GM12891 (cell line): ENCODE data around the gene SYDE2. TPM values are rescaled to one million over a fixed set of nuclear protein-coding genes. Genes with fewer than 3 reads are reported as not detected.
"Not testable (repeated sequence)": the region's sequence is repeated elsewhere in the genome, so short reads cannot be mapped to it uniquely, and the experiment has no call there.

Source experiments
- DNase-seq: peaks from one replicate; pipeline ENCODE4 v3.0.0; 2011; ENCODE audit warnings: low spot score; ENCODE audit not compliant: insufficient read length
- FAIRE-seq: peaks from 2 replicates; lab custom pipeline; 2011; peaks lifted over from hg19 to GRCh38; lab: Jason Lieb, UNC
- PAX5 ChIP-seq: IDR thresholded peaks from 2 replicates; pipeline ENCODE4 v1.6.1; 2011; ENCODE audit warnings: low read length, moderate library complexity, mild to moderate bottlenecking; ENCODE audit not compliant: insufficient read depth, severe bottlenecking
- POLR2A ChIP-seq: IDR thresholded peaks from 2 replicates; pipeline ENCODE4 v1.6.1; 2011; ENCODE audit warnings: low read depth, low read length, control low read depth
- POLR2AphosphoS5 ChIP-seq: IDR thresholded peaks from 2 replicates; pipeline ENCODE4 v1.6.1; 2011; ENCODE audit warnings: low read depth, low read length, control low read depth
- POU2F2 ChIP-seq: IDR thresholded peaks from 2 replicates; pipeline ENCODE4 v1.6.1; 2011; ENCODE audit warnings: low read depth, mild to moderate bottlenecking, control low read depth, low read length, moderate library complexity
- SPI1 ChIP-seq: IDR thresholded peaks from 2 replicates; pipeline ENCODE4 v1.6.1; 2011; ENCODE audit warnings: low read depth, low read length, control low read depth
- TAF1 ChIP-seq: IDR thresholded peaks from 2 replicates; pipeline ENCODE4 v1.6.1; 2011; ENCODE audit warnings: low read depth, low read length, control low read depth
- polyA plus RNA-seq: library from polyadenylated mRNA; unstranded; fragments of >200 nt; gene quantifications from one replicate; pipeline ENCODE4 v1.2.1, GENCODE V29; 2012; ENCODE audit warnings: low read depth, missing spikeins, inconsistent platforms; ENCODE audit not compliant: missing spikeins

SYDE2 gene
- polyA plus RNA-seq, result 0.37 TPM

DNA sequence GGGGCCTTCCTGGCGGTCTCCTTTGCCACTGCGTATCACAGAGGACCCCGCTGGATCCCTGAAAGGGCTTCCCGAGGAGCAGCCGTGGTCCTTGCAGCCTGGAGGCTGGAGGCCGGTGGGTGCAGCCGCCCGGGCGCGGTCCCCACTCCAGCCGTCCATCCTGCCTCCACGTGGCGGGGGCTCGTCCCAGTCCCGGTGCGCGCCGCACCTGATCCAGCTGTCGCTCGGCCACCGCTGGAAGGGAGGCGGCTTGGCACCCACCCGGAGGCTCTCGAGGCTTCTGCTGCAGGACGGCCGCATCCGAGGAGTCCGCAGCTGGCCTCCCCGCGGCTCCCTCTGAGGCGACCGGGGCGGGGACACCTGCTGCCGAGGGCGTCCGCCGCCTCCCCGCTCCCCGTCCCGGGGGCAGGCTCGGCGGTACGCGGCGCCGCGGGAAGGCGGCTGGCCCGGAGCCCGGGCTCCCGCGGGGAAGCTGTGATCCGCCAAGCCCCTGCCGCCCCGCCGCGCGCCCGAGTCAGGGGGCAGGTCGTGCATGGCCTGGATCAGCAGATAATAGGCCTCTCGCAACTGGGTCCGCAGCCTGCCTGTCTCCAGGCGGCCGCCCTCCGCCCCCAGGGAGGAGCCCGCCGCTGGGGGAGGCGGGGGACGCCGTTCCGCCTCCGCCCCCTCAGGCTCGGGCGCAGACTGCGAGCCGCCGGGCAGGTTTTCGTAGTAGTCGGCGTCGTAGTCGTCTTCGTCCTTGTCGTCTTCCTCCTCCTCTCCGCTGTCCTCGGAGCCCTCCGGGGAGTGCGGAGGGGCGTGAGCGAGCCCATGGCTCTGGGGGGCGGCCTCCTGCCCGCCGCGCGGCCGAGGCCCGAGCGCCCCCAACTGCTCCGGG is at the start of gene SYDE2:
Gene SYDE2, minus strand, starts transcription at position 554 of the 877 bp plus-strand sequence. Its CDS starts 20 bp downstream, at position 534.
- FAIRE-seq (peak; percentile 86), DNase-seq (peak; percentile 78)
- TF ChIP-seq POLR2A, result 0 out of 2 replicates have a peak, but pooled peaks have one; percentile 24
- peak; percentile 14 for TF ChIP-seq PAX5
- no peak for TF ChIP-seq SPI1
- TF ChIP-seq TAF1, result 0 out of 2 replicates have a peak, but pooled peaks have one; percentile 28
- TF ChIP-seq POLR2AphosphoS5, result peak; percentile 33; the same call in 1 of the 2 replicates

DNA sequence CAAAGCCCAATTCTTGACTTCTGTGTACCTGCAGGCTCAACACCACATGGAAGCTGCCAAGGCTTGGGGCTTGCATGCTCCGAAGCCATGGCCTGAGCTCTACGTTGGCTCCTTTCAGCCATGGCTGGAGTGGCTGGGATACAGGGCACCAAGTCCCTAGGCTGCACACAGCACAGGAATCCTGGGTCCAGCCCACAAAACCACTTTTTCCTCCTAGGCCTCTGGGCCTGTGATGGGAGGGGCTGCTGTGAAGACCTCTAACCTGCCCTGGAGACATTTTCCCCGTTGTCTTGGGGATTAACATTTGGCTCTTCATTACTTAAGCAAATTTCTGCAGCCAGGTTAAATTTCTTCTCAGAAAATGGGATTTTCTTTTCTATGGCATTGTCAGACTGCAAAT is 48.2 kb upstream of the SYDE2 start:
- DNase-seq, FAIRE-seq: not testable (repeated sequence)

- no peak for TF ChIP-seq TAF1
- TF ChIP-seq SPI1, result no peak
- no peak for TF ChIP-seq PAX5
- TF ChIP-seq POU2F2, result no peak
- no peak for TF ChIP-seq POLR2A
- TF ChIP-seq POLR2AphosphoS5, result no peak
- FAIRE-seq (no peak), DNase-seq (no peak)
Observed at GRCh38 chr1:85245891-85246290, 45.1 kb upstream of the SYDE2 start.

DNA sequence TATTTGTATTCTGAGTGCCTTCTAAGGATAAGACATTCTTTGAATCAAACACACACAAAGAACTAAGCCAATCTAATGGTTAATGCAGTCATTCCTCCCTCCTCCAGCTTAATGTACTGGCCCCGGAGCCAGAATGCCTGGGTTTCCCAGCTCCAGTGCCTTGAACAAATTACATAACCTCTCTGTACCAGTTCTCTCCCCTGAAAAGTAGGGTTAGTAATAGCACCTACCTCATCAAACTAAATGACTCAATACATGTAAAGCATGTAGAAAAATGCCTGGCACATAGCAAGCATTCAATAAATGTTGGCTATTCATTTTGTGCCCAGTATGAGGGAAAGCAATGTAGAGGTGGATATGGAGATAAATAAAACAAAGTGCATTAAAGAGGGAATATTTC is 44.6 kb upstream of the SYDE2 start:
- TF ChIP-seq POLR2AphosphoS5 (no peak), TAF1 (no peak), POU2F2 (no peak), SPI1 (no peak), POLR2A (no peak), PAX5 (no peak)
- no peak for DNase-seq
- no peak for FAIRE-seq

DNA sequence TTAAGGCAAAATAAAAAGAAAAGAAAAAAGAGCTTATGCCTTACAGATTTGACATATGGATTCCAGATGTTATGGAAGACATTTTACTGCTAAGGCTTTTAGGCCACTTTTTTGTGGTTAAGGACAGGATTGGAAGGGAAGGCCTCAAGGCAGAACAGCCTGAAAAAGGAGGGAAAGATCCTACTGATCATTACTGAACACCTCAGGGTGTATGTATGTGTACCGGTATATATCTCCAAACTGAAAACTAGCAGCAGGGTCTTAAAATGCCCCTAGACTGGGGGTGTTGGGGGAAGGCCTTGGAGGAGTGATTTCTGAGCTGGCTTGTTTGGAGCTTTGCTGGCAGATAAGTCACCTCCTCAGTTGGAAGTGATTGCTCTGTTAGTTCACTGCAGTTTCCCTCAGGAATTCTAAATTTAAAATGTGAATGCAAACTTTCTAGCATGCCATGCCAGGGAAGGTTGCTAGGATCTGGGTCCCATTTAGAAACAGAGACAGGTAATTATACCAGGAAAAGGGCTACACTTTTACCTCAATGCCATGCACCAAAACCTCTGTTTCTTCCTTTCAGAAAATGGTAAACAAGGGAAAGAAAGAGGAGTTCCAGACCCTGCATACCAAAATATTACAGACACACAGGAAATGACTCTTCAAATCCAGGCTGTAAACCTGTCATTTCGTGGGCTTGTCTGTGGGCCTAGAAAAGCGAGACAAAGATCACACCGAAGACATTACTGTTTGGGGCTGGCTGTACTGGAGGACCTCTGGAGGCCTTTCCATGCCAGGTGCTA is 43.6 kb upstream of the SYDE2 start:
- DNase-seq (no peak), FAIRE-seq (no peak)
- TF ChIP-seq POLR2A, result no peak
- TF ChIP-seq PAX5, result no peak
- no peak for TF ChIP-seq TAF1
- no peak for TF ChIP-seq POLR2AphosphoS5
- no peak for TF ChIP-seq SPI1
- no peak for TF ChIP-seq POU2F2

GRCh38 chr1:85243372-85243771 is 42.6 kb upstream of the SYDE2 start:
- TF ChIP-seq POLR2A, result no peak
- no peak for TF ChIP-seq POU2F2
- TF ChIP-seq SPI1, result no peak
- TF ChIP-seq POLR2AphosphoS5, result no peak
- TF ChIP-seq PAX5, result no peak
- TF ChIP-seq TAF1, result no peak
- FAIRE-seq, result no peak
- DNase-seq, result no peak

- DNase-seq (no peak), FAIRE-seq (no peak)
- TF ChIP-seq POU2F2, result no peak
- TF ChIP-seq PAX5, result no peak
- no peak for TF ChIP-seq POLR2A
- TF ChIP-seq POLR2AphosphoS5, result no peak
- no peak for TF ChIP-seq TAF1
- TF ChIP-seq SPI1, result no peak
Observed at GRCh38 chr1:85240643-85241042, 39.8 kb upstream of the SYDE2 start.

GRCh38 chr1:85240174-85240601 is 39.4 kb upstream of the SYDE2 start:
- DNase-seq (no peak), FAIRE-seq (no peak)
- TF ChIP-seq POLR2A (no peak), POU2F2 (no peak), POLR2AphosphoS5 (no peak), SPI1 (no peak), TAF1 (no peak), PAX5 (no peak)

DNA sequence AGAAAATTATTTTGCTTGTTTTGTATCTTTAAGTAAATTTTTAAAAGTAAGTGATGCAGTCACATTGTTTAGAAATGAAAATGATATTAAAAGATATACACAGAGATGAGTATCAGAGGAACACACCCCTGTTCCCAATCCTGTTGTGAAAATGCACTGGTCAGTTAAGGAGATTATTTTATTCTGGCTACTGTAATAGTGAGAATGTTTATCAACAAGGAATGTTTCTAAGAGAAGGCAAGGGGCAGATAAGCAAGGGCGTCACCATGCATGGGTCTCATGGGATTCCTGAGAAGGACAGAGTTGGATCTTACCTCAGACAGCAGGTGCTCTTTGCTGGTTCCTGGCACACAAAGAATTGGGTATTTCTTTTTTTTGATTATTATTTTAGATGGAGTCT is 36.8 kb upstream of the SYDE2 start:
- DNase-seq (no peak), FAIRE-seq (no peak)
- TF ChIP-seq TAF1, result no peak
- TF ChIP-seq POU2F2, result no peak
- TF ChIP-seq PAX5, result no peak
- TF ChIP-seq POLR2A, result no peak
- no peak for TF ChIP-seq POLR2AphosphoS5
- no peak for TF ChIP-seq SPI1
